ENCODE results near the gene GADD45A.

DNA sequence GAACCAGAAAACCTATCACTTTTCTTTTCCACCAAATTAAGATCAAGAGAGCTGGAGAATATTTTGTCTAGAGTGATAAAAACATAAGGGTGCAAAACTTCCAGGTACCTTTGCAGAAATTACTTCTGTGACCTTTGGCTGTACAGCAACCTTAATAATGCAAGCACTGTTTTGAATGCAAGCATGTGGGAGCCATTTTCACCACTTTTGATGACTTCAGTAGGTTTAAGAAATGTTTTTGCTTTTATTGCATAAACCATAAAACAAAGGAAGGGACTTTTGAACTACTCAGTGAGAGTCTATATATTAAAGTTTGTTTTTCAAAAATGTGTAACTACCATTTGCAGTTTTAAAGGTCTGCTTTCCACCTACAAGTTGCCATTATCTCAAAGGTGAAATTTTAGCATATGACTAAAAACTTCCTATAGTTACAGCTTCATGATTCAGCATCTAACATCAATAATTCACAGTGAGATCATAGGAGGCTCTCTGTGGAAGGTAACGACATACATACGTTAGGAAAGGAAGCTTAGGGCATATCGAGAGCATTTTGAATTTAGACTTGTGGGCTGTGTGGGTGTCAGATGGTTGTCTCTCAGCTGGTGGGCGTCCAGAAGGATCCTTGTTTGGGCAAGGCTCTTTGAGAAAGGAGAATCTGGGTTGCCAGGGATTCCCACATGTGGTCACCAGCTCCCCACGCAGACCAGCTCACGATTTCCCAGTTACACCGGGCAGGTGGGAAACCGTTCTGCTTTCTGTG lies 1.1 kb upstream of the GADD45A start:
- TF ChIP-seq POLR2A (IDR thresholded peaks at IDR 0.05) (no peak), POLR2AphosphoS5 (IDR thresholded peaks at IDR 0.05) (no peak)
- TF ChIP-seq, protein P1, sequence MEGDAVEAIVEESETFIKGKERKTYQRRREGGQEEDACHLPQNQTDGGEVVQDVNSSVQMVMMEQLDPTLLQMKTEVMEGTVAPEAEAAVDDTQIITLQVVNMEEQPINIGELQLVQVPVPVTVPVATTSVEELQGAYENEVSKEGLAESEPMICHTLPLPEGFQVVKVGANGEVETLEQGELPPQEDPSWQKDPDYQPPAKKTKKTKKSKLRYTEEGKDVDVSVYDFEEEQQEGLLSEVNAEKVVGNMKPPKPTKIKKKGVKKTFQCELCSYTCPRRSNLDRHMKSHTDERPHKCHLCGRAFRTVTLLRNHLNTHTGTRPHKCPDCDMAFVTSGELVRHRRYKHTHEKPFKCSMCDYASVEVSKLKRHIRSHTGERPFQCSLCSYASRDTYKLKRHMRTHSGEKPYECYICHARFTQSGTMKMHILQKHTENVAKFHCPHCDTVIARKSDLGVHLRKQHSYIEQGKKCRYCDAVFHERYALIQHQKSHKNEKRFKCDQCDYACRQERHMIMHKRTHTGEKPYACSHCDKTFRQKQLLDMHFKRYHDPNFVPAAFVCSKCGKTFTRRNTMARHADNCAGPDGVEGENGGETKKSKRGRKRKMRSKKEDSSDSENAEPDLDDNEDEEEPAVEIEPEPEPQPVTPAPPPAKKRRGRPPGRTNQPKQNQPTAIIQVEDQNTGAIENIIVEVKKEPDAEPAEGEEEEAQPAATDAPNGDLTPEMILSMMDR (IDR thresholded peaks at IDR 0.05), result no peak

Measured in sigmoid colon (tissue), 4 donors.